Transverse colon (tissue), 4 donors: ENCODE results near the gene GABPA.

Experiments used
- EP300 ChIP-seq: sonication (generic); formaldehyde crosslinking; IDR thresholded peaks from one replicate; pipeline ENCODE4 v1.6.1; 2017; ENCODE audit warnings: antibody characterized with exemption, low read depth
- POLR2A ChIP-seq: fragments of 450-650 bp; IDR thresholded peaks from one replicate; pipeline ENCODE4 v1.6.1; 2016; ENCODE audit warnings: antibody characterized with exemption, mild to moderate bottlenecking, moderate library complexity
- POLR2AphosphoS5 ChIP-seq, 3 donors: sonication (generic); formaldehyde crosslinking; IDR thresholded peaks; one replicate each; pipeline ENCODE4 v1.6.1; 2016; ENCODE audit warnings: antibody characterized with exemption in 3 of 3
- TF ChIP-seq, protein P1 (sequence below), 5 experiments: fragments of 200-600 bp in 3 of 5; fragments of 450-650 bp in 2 of 5; sonication (generic) in 3 of 5; IDR thresholded peaks; 1 replicate in 2 of 5; 2 replicates in 3 of 5; pipeline ENCODE4 v1.5.1; 2016 to 2017; ENCODE audit warnings: antibody characterized with exemption in 5 of 5, inconsistent platforms in 3 of 5, mild to moderate bottlenecking in 2 of 5, moderate library complexity in 1 of 5

DNA sequence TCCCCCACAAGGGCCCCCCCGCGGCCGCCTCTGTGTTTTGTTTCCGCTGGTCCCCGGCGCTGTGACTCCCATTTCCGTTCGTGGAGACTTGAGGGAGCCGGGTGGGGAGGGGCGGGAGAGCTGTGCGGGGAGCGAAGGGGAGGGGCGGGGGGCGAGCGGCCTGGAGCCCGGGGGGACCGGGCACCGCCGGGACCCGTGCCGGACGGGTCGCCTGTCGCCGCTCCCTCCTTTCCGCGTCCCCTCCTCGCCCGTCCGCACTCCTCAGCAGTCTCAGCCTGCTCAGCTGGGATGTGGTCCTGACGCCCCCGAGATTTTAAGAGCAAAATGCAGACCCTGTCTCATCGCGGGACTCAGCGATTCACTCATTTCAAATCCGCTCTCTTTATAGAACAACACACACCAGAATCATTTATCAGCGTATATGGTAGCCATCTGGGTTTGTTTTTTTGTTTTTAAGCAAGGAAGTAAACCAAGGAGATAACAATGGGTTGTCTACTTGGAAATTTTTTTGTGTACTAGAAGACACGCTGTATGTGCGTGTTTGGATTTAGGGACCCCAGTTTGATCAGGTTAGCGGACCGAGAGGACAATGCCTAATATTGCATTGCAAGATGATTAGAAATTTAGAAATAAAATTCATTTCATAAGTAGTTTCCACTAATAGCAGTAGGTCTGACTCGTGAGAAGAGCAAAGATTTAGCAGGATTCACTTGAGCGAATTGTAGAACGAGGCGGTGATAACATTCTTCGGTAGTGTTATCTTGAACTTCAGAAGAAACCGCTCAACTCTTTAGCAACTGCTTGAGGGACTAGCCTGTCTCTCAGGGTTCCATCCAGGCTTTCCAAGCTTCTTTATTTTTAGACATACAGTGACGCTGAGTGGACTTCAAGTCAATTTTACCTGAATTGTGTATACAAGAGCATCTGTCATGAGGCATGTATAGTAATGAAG is 1.1 kb downstream of the GABPA start:
- TF ChIP-seq EP300 = no peak
- TF ChIP-seq, protein P1, sequence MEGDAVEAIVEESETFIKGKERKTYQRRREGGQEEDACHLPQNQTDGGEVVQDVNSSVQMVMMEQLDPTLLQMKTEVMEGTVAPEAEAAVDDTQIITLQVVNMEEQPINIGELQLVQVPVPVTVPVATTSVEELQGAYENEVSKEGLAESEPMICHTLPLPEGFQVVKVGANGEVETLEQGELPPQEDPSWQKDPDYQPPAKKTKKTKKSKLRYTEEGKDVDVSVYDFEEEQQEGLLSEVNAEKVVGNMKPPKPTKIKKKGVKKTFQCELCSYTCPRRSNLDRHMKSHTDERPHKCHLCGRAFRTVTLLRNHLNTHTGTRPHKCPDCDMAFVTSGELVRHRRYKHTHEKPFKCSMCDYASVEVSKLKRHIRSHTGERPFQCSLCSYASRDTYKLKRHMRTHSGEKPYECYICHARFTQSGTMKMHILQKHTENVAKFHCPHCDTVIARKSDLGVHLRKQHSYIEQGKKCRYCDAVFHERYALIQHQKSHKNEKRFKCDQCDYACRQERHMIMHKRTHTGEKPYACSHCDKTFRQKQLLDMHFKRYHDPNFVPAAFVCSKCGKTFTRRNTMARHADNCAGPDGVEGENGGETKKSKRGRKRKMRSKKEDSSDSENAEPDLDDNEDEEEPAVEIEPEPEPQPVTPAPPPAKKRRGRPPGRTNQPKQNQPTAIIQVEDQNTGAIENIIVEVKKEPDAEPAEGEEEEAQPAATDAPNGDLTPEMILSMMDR (IDR thresholded peaks at IDR 0.05) = no peak
- TF ChIP-seq POLR2A = no peak
- TF ChIP-seq POLR2AphosphoS5 (IDR thresholded peaks at IDR 0.05) = no peak
